GM13977 (cell line): ENCODE measurements around the gene GLRA3.

ENCODE experiments used
- DNase-seq: peaks from one replicate; pipeline ENCODE4 v3.0.0; 2012; ENCODE audit warnings: low spot score
- in situ Hi-C: fragments of 300-500 bp; cut with MboI; formaldehyde crosslinking; loops from one replicate; pipeline ENCODE4 v1.12.0; 2022; ENCODE audit warnings: low sequenced_read_pairs, low pct_unique_long_range_greater_than_20kb, mixed read lengths, inconsistent platforms; ENCODE audit not compliant: unreplicated experiment
- TF ChIP-seq, protein P1 (sequence below): IDR thresholded peaks from 2 replicates; pipeline ENCODE4 v1.5.1; 2012; ENCODE audit warnings: mild to moderate bottlenecking, control low read depth; ENCODE audit not compliant: insufficient read depth; ENCODE audit errors: extremely low read depth, missing control alignments

GLRA3 gene

GRCh38 chr4:174867903-174868302 is 38.9 kb upstream of the GLRA3 start:
- in situ Hi-C loops, result no loop called here
- no peak for DNase-seq
- TF ChIP-seq, protein P1, sequence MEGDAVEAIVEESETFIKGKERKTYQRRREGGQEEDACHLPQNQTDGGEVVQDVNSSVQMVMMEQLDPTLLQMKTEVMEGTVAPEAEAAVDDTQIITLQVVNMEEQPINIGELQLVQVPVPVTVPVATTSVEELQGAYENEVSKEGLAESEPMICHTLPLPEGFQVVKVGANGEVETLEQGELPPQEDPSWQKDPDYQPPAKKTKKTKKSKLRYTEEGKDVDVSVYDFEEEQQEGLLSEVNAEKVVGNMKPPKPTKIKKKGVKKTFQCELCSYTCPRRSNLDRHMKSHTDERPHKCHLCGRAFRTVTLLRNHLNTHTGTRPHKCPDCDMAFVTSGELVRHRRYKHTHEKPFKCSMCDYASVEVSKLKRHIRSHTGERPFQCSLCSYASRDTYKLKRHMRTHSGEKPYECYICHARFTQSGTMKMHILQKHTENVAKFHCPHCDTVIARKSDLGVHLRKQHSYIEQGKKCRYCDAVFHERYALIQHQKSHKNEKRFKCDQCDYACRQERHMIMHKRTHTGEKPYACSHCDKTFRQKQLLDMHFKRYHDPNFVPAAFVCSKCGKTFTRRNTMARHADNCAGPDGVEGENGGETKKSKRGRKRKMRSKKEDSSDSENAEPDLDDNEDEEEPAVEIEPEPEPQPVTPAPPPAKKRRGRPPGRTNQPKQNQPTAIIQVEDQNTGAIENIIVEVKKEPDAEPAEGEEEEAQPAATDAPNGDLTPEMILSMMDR, result no peak

GRCh38 chr4:174865418-174865985 is 36.5 kb upstream of the GLRA3 start:
- no peak for DNase-seq
- in situ Hi-C loops, result no loop called here
- TF ChIP-seq, protein P1, result no peak

DNA sequence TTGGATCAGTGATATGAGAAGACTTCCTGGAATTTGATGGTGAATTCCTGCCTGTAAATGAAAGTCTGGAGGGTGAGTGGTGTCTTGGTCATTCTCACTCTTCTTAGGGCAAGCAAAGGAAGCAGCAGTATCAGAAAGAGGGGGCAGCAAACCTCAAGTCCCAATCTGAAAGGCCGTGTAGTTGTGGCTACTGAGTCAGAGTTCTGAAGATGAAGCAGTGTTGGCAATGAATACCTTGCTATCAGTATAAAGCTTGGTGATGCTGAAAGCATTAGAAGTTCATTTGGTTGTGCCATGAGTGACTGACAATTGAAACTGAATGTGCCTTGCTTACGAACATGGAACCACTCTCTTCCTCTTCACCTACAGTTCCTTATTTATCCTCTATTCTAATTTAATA is 35.0 kb upstream of the GLRA3 start:
- in situ Hi-C loops, result no loop called here
- TF ChIP-seq, protein P1, result no peak
- DNase-seq, result no peak

DNA sequence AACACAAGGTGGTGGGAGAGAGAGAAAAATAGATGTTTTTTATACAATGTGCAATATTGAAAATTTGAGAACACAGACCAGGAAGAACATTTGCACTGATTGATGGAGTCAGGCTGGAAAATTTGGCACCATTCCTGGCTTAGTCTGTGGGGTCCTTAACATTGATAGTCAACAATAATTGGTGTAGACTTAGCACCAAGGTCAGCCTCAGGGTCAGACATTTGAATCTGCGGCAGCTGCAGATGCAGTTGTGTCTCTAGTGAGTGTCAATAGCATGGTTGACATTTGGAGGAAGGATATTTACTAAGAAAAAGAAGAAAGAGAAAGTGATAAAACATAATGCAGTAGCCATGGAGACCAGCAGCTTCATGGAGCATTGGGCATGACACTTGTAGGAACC is 31.5 kb upstream of the GLRA3 start:
- TF ChIP-seq, protein P1, result no peak
- no peak for DNase-seq
- in situ Hi-C loops, result no loop called here

GRCh38 chr4:174859904-174860303 is 30.9 kb upstream of the GLRA3 start:
- TF ChIP-seq, protein P1, result no peak
- in situ Hi-C loops, result no loop called here
- DNase-seq, result no peak

DNA sequence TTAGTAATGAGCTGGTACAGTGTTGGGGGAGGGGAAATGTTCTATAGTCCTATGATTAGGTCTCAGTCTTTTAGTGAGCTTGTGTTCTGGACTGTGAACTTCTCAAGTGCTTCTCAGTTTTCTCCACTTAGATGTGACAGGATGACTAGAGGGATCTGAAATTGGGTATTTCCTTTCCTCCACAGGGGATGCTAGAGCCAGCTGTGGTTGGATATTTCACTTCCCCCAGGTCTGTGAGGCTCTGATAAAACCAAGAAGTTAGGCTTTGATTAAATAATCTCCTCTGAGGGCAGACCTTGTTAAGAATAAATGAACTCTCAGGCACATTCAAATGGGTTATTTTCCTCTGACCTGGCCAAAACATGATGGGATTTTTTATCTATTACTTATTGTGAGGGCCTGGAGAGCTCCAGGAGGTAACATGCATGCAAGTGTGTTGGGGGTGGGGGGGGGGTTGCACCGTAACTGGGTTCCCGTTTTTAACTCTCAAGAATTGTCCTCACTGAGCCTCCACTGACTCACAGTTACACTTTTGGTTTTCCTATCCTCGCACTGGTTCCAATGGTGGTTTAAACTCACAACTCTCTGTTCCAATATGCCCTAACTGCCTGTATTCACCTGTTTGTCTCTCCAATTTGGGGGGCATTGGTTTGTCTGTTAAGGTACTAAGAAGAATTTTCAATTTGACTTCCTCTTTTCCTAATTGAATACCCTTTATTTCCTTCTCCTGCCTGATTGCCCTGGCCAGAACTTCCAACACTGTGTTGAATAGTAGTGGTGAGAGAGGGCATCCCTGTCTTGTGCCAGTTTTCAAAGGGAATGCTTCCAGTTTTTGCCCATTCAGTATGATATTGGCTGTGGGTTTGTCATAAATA is 28.1 kb upstream of the GLRA3 start:
- TF ChIP-seq, protein P1, result no peak
- DNase-seq, result no peak
- in situ Hi-C loops, result no loop called here
